ENCODE data around the gene METTL17.

The METTL17 gene

DNA sequence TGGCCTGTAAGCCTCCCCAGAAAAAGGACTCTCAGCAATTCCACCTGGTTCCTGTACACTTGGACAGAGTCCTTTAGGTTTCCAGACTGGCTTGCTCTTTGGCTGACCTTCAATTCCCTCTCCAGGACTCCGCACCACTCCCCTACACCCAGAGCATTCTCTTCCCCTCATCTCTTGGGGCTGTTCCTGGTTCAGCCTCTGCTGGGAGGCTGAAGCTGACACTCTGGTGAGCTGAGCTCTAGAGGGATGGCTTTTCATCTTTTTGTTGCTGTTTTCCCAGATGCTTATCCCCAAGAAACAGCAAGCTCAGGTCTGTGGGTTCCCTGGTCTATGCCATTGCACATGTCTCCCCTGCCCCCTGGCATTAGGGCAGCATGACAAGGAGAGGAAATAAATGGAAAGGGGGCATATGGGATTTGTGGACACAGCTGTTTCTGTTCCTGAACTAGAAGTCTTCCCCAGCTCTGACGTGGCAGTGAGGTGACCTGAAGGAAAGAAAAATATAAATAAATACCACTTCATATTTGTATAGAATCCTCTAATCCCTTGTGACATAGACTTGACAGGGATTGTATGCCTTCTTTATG, 53.7 kb downstream of the METTL17 start:
- no peak for DNase-seq (ENCODE audit: low read depth)

DNA sequence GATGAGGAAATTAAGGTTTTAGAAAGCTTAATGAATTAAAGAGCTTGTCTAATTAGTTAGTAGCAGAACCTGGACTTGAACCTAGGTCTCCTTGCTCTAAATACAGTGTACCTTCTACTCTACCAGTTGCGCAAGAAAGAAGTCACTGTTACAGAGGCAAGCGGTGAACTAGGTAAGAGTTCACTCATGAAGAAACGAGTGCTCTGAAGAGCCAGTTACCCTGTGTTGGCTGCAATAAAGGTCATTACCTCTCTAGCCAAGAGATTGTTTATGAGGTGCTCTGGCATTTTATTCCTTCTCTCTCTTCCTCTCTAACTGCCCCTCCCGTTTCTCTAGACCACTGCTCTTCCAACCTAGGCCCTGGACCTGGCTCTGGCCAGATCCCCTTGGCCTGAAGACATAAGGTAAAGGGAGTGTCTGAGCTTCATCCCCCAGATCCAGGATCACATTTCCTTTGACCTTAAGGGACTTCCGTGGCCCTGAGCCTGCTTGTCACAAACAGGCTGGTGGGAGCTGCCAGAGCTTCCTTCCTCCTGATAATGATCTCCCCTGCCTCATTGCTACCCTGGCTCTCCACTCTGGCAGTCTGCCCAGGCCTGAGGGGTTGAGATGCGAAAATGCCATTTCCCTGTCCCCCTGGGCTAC, 54.3 kb downstream of the METTL17 start:
- DNase-seq (ENCODE audit: low read depth) = no peak

All from fibroblast of the conjunctiva (primary cell).